Measurements from ENCODE around the gene ACBD6.

Gene ACBD6

DNA sequence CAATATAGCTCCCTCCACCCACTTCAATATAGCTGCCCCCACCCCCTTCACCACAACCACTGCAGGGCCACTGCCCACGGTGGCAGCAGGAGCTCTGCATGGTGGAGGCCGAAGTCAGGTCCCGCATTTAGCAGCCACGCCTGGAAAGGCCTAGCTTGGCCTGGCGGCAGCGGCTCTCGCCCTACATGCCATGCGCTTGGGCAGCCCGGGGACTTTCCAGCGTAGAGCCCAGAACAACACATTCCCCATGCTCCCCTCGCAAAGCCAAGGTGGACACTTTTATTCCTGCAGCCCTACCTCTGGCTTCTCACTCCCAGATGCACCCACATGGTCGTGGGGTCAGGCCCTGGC lies 235.2 kb downstream of the ACBD6 start:
- no peak for DNase-seq

DNA sequence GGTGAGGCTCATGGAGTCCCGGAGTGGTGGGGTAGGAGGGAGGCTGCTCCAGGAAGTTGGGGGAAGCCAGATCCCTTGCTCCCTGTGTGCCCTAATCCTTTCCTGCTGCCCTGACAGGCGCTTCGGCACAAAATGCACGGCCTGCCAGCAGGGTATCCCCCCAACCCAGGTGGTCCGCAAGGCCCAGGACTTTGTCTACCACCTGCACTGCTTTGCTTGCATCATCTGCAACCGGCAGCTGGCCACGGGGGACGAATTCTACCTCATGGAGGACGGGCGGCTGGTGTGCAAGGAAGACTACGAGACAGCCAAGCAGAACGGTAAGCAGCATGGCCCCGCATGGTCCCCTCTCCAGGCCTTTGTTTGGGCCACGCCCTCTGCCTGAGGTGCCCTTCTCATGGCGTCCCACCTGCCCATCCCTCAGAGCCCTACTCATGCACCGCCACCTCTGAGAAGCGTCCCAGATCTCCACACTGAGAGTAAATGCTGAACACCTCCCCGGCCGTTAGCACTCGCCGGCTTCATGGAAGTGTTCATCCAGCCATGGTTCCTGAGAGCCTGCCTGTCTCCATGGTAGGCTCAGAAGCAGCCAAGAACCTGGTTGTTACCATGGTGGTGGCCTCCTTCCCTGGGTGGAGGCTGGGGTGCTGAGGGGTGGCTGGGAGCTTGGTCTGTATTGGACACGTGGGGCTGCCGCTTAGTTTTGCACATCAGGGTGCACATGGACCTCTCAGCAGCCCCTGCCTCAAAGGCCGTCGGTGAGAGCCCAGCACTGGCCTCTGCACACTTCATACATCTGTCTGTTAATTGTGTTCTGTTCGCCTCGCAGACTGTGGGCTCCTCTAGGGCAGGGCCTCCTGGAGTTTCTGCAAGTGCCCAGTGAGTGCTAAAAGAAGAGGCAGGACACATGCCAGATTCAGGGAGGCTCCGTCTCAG lies 235.8 kb downstream of the ACBD6 start:
- DNase-seq: no peak

DNA sequence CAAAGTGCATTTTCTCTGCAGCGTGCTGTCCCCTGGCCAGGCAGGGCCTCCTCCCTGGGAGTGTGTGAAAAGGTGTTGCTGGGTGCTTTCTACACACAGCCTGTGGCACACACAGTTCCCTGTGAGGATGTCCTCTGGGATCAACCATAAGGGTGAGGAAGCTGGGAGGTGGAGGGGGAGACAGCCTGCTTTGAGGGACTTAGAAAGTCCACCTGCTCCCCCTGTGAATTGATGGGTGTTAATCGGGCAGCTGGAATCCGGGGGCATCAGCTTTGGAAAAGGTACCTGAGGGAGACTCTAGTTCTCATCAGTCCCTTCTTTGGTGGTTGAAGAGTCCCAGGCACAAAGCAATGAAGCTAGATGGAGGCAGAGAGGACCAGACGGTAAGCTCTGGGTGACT lies 236.5 kb downstream of the ACBD6 start:
- DNase-seq: no peak

DNA sequence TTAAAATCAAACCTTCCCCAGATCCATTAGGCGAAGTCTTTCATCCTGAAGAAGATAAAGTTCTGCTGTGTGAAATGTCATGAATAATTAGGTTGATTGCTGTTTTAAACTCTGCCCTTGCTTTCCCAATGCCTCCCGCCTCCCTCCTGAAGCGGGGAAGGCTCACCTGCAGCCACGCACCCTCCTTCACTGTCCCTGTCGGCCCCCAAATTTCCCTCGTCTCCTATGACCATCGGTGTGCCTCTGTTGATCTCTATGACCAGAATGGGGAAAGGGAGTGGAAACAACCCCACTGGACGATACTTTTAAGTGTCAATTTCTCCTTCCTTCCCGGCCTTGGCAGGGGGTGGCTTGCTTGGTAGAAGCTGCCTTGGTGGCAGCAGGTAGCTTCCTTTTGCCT lies 237.2 kb downstream of the ACBD6 start:
- DNase-seq: no peak

DNA sequence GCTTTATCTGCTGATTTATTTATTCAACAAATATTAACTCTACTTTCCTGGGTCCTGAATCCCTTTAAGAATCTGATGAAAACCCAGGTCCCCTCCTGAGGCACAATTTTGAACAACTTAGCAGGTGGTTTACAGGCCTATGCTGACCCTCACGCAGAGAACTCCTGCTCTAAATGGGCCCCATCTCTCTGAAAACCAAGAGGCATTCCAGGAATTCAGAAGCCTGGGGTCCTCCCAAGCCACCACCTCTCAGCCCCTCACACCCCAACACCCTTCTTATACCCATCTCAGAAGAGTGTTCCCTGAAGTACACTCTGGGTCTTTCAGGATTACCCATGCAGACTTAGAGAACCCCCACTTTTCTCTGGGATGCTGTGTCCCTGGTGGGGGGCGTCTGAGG lies 237.8 kb downstream of the ACBD6 start:
- DNase-seq: no peak

DNA sequence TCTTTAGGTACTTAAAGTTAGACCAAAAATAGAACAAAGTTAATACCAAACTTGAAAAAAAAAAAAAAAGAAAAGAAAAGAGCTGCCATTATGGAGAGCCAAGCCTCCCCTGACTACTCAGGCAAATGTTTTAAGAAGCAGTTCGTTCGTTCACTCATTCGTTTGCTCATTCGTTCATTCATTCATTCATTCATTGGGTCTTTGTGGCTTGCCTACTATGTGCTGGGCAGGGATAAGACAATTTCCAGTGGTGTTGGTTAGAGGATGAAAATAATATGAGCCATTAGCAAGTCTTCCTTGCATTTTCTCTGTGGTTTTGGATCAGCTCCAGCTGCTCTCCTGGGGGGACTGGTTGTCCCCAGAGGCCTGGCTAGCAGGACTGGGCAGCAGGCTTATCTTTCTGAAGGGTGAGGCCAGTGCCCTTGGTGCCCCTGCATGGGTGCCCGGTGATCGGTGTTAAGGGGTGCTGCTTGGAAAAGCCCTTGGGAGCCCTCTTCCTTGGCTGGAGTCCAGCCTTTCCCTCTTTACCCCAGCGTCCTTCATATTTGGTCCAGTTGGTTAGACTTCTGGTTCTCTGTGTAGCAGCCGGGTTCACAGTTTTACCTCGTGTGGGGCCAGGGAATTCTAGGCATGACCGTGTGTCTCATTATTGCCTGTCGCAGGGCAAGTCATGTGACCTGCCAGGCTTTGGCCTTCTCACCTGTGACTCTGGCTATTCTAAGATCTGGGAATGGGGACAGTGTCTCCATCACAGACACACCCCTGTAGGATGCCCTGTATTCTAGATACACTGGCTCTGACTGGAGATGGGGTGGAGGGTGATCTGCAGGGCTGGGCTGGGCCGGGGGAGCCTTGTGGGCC lies 239.5 kb downstream of the ACBD6 start:
- DNase-seq: no peak

DNA sequence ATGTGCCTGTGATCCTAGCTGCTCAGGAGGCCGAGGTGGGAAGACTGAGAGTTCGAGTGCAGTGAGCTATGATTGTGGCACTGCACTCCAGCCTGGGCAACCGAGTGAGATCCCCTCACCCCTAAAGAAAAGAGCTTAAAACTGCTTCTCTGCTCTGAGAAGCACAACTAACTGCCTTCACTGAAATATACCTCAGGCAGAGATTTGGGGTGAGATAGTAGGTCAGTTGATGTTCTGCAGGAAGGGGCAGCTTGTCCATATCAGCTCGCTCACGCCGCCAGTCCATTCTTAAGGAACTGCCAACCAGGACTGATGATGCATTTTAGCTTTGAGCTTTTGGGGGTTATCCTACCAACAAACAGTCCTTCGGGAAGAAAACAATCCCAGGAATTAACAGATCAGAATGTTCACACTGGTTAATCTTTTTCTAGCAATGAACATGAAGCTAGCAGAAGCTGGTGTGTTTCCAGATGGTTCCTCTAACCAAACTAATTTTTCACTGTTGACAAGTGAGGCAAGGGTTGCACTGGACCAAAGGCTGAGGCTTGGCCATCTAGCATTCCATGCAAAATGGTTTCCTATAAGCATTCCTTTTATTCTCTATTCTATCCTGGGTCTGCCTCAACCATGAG lies 240.7 kb downstream of the ACBD6 start:
- no peak for DNase-seq

DNA sequence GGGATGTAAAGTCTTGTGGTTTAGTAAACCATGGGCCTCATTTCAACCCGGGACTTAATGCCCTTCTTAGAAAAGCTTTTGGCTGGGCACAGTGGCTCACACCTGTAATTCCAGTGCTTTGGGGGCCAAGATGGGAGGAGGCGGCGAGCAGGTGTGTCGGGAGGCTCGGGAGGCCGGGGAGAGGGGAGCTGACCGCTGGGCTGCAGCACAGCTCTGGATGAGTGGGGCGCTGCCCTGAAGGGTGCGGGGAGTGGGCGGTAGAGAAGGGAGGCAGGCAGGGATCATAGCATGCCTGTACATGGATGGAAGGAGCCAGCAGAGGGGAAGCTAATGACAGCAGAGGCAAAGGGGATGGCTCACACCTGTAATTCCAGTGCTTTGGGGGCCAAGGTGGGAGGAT lies 241.3 kb downstream of the ACBD6 start:
- DNase-seq: no peak

DNA sequence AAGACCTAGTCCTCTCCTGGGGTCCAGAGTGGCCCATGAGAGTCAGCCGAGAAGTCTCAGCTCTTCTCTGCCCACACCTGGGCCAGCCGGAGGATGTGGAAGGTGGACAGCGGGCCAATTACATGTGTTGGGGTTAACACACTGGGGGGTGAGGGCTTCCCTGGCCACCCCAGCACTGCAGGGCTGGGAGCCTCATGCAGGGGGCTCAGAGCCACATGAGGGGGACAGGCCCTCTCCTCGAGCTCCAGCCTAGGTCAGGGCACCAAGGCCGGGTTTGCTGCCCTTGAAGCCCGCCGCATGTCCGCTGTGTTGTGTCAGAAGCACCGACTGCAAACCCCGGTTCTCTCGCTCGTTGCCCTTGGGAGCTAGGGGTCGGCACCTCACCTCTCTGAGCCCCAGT lies 241.8 kb downstream of the ACBD6 start:
- DNase-seq: no peak

DNA sequence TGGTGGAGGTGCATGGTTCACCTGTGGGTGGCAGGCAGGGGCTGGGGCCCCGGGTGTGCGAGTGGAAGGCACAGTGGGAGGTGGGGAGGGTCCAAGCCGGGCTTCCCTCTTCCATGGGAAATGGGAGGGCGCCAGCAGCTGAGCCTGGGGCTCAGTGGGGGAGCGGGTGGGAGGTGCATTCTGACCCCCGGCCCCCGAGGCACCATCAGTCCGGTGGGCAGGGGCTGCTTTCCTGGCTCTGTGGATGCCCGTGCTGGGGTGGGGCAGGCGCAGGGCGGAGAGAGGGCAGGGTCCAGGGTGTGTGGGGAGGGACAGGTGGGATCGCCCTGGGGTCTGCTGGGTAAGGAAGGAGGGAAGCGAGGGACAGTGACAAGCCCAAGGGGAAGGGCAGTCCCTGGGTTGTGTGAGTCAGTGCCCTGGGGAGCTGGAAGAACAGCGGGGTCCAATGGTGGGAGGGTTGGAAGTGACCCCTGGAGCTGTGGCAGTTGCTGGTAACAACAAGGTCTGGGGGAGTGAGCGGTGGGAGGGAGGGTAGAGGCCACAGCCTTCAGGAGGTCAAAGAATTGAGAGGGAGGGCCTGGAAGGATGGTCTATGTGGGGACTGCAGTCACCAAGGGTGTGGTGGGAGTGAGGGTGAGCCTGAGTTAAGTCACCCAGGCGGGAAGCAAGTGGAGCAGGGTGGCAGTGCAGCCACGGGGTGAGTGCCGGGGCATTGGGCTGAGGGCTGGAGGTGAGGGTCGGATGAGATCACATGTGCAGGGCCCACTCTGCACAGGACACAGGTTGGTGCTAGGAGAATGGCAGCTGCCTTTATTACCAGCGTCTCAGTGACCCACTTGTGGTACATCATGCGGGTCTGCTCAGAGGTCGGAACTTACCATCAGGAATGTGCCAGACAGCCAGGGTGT lies 242.7 kb downstream of the ACBD6 start:
- DNase-seq: no peak

DNA sequence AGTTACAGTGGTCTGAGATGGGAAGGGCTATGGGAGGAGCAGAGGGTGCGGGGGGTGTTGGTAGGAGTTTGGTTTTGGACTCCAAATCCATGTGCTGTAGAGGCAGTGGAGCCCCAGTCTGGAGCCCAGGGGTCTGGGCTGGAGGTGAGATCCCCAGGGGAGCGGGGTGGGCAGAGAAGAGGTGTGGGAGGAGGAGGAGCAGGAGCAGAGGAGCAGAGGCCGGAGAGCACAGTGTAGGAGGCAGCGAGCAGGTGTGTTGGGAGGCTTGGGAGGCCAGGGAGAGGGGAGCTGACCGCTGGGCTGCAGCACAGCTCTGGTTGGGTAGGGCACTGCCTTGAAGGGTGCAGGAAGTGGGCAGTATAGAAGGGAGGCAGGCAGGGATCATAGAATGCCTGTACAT lies 243.4 kb downstream of the ACBD6 start:
- DNase-seq: no peak

DNA sequence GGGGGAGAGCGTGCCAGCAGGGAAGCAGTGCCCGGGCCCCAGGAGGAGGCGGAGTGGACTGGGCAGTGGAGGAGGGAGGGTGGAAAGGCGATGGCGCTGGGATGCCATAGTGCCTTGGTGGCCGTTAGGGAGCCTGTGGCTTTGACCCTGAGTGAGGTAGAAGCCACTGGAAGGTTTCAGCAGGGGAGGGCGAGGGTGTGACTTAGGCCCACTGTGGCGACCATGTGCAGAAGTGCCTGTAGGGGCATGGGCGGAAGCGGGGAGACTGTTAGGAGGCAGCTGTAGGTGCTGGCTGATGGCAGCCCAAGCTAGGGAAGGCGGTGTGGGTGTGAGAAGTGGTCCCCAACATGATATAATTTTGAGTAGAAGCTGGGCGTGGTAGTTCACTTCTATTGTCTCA lies 244.1 kb downstream of the ACBD6 start:
- DNase-seq: no peak

DNA sequence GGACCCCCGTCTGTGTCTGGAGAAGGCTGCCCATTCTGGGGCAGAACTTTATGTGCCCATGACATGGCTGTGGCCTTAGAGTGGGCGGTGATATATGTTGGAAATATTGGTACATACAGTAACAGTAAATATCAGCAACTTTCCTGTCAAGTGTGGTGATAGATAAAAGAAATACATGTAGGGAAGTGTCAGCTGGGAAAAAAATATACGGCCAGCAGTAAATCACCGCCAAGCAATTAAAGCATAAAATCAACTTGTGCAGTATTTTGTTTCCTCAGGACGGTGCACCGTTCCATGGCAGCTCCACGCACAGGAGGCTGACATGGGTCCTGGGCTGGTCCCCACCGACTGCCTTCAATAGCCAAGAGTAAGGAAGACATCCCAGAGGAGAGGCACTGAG lies 244.9 kb downstream of the ACBD6 start:
- DNase-seq: no peak

DNA sequence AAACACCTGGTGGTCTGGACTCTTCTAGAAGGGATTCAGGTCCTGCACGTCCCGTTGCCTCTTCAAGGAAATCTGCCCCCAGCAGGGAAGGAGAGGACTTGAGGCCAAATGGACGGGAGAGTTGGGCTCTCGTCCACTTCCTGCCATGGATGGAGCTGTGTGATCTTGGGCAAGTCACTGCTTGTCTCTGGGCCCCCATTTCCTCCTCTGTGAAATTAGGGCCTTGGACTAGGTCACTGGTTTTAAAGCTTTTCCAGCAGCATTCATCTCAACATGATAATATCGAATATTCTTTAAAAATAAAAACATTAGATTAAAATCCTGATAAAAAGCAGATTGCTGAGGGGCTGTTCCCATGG lies 245.4 kb downstream of the ACBD6 start:
- DNase-seq: no peak

DNA sequence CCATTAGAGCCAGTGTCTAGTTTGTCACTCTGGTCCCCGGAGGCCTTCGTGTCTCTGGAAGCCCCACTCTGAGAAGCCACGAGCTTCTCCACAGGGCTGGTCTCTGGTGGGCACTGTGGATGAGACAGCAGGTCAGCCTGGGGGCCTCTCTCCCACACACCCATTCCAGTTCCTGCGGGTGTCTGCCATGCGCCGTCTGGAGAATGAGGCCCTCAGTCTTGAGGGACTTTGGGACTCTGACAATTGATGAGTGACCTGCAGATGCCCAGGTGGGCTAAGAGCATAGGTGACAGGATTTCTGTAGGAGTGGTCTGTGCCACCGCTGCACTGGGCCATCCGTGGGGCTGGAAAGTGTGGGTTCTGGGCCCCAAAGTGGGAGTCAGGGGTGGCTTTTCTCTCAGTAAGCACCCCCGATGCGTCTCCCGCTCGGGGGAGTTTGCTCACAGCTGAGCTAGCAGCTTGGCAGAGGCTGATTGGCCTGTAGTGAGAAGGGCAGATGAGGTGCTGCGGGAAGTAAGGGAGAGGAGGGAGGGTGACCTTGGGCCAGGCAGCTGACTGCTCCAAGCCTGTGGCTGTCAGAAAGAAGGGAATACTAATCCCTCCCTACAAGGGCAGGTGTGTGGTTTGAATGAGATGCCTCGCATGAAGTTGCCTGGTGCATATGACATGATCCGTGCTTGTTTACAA lies 245.9 kb downstream of the ACBD6 start:
- no peak for DNase-seq

DNA sequence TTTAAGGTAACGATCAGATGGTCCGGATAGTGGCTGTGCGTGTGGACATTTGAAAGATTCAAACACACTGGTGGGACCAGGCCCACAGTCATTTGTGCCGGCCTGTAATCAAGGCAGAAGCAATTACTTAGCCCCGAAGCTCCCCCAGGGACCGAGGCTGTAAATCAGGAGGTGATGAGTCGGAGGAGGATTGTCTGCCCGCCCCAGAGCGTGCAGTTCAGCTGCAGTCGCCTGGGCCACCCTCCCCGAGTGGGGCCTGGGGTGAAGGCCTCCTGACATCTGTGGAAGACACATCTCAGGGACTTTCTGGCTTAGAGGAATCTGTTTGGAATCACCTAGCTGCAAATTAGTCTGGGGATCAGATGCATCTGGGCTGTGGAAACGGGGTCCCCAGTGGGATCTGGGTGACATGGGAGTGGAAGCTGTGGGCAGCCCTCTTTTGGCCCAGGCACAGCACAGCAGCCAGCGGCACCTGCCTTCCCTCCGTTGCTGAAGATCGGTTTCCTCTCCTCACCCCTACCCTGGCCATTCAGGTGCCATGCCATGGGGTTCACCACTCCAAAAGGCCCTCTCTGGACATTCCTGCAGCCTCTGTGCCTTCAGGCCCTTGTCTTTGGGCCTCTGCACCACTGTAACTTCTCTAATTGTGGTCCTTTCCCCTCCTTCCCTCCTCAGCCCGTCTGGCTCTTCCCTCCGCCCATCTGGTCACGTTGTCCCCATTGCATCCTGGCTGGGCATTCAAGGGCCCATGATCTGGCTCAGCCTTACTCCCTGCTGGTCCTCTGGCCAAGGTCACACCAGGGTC lies 246.6 kb downstream of the ACBD6 start:
- no peak for DNase-seq

DNA sequence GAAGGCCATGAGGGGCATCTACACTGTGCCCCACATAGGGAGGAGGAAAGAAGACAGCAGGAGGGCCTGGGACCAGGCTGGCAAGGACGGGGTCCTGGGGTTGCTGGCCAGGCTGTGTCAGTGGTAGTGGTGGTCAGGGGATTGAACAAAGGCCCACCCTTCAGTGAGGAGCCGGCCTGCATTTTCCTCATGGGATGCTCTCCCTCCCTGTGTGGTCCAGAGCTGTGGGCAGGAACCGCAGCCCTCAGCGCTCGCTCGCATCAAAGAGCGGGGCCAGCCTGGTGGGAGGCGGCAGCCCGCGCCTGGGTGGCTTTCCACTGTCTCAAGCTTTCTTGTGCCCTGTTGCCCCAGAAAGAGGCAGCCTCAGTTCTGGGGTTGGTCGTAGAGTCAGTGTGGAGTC lies 247.5 kb downstream of the ACBD6 start:
- no peak for DNase-seq

DNA sequence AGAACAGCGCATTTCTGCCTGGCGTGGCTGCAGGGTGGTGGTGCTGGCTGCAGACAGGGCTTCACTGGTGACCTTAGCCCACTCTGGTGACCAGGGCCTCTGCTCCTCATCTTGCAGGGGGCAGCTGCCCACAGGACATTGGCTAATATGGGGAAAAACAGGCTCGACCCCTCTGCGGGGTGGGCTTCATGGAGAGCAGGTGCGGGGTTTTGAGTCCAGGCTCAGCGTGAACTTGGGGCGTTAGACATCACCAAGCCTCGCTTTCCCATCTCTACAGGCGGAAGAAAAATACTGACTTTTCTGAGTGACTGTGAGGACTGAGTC lies 247.9 kb downstream of the ACBD6 start:
- no peak for DNase-seq

DNA sequence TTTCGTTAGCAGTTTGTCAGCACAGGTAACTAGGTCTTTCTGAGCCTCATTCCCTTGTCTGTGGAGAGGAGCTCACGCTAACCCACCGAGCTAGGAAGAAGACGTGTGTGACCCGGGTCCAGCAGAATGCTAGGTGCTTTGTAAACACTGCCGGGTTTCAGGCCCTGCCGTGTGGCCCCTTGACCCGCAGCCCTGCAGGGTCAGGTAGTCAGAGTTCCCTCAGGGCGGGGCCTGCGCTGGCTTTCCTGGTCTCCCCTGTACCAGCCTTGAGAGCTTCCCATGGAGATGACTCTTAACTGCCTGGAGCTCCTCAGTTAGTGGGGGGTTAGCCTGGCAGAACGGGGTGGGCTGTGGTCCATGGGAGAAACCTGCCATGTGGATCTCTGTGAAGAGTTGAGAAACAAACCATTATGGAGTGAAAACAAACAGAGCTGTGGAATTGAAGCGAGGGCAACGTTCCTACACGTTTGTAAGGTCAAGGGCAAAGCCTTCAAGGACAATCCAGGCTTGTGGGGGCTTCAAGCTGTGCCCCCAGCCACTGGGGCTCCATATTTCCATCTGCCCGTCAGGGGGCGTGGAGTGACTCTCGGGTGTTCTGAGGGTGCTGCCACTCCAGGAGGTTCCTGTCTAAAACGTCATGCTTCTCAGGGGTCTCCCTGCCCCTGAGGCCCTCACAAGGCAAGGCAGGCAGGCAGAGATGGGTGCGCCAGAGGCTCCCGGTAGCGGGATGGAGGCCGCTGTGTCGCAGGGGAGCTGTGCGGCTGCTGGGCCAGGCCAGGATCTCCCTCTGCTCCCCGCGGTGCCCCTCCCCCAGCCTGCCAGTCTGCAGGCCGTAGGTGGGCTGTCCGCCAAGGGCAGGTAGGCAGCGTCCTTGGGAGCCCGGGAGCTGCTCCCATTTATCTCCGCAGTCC lies 248.5 kb downstream of the ACBD6 start:
- DNase-seq: no peak
